Activated CD4-positive, alpha-beta T cell treated with anti-CD3 and anti-CD28 coated beads for 1 hour (primary cell): ENCODE measurements around the gene TTC6.

Source experiments
- DNase-seq: peaks from one replicate; pipeline ENCODE4 v3.0.0-alpha.2; 2020

Gene TTC6

GRCh38 chr14:37597914-37598746 is 2.7 kb downstream of the TTC6 start:
- DNase-seq, result no peak

GRCh38 chr14:37598747-37599506 is 3.5 kb downstream of the TTC6 start:
- DNase-seq, result no peak

- no peak for DNase-seq
These were observed 4.3 kb downstream of the TTC6 start for GRCh38 chr14:37599507-37600368.

GRCh38 chr14:37600880-37601741 is 5.7 kb downstream of the TTC6 start:
- DNase-seq, result no peak

GRCh38 chr14:37601865-37602264 is 6.4 kb downstream of the TTC6 start:
- DNase-seq, result no peak

- no peak for DNase-seq
These were observed 7.4 kb downstream of the TTC6 start for GRCh38 chr14:37602605-37603453.

- DNase-seq, result no peak
These were observed 8.3 kb downstream of the TTC6 start for GRCh38 chr14:37603688-37604251.

GRCh38 chr14:37606678-37607077 is 11.2 kb downstream of the TTC6 start:
- DNase-seq, result no peak

GRCh38 chr14:37608649-37609048 is 13.2 kb downstream of the TTC6 start:
- no peak for DNase-seq

- DNase-seq, result no peak
These were observed 15.6 kb downstream of the TTC6 start for GRCh38 chr14:37610945-37611523.

GRCh38 chr14:37615582-37616289 is 20.3 kb downstream of the TTC6 start:
- DNase-seq, result no peak

GRCh38 chr14:37616853-37617252 is 21.4 kb downstream of the TTC6 start:
- no peak for DNase-seq

- DNase-seq, result no peak
These were observed 22.5 kb downstream of the TTC6 start for GRCh38 chr14:37617864-37618365.

- no peak for DNase-seq
These were observed 23.1 kb downstream of the TTC6 start for GRCh38 chr14:37618498-37619028.

- no peak for DNase-seq
These were observed 25.4 kb downstream of the TTC6 start for GRCh38 chr14:37620856-37621255.

GRCh38 chr14:37622231-37622923 is 26.9 kb downstream of the TTC6 start:
- no peak for DNase-seq

- DNase-seq, result no peak
These were observed 28.1 kb downstream of the TTC6 start for GRCh38 chr14:37623426-37623951.

GRCh38 chr14:37623971-37624370 is 28.5 kb downstream of the TTC6 start:
- no peak for DNase-seq
